Brain microvascular endothelial cell (primary cell): ENCODE results near the gene AHI1.
"Not testable (repeated sequence)": the region's sequence is repeated elsewhere in the genome, so short reads cannot be mapped to it uniquely, and the experiment has no call there.

Experiments used
- DNase-seq: peaks from one replicate; pipeline ENCODE4 v3.0.0-alpha.2; 2020
- H3K27ac ChIP-seq: fragments of 250-450 bp; sonication (Bioruptor Pico); 2 replicates; pipeline ENCODE4 v1.5.1; 2020; ENCODE audit warnings: mild to moderate bottlenecking, moderate library complexity
- H3K27me3 ChIP-seq: fragments of 250-450 bp; sonication (Bioruptor Pico); replicated peaks from 2 replicates; pipeline ENCODE4 v1.5.1; 2020; ENCODE audit warnings: mild to moderate bottlenecking
- H3K36me3 ChIP-seq: fragments of 250-450 bp; sonication (Bioruptor Pico); replicated peaks from 2 replicates; pipeline ENCODE4 v1.5.1; 2020; ENCODE audit warnings: mild to moderate bottlenecking
- H3K4me3 ChIP-seq: 2 replicates; pipeline ENCODE4 v1.5.1; 2011; ENCODE audit warnings: low read depth, mild to moderate bottlenecking, control low read depth, low read length, moderate library complexity
- CTCF ChIP-seq: IDR thresholded peaks from 2 replicates; pipeline ENCODE4 v1.5.1; 2011; ENCODE audit warnings: low read depth, mild to moderate bottlenecking, moderate library complexity, low read length, control low read depth, inconsistent platforms; ENCODE audit errors: missing control alignments
- in situ Hi-C: cut with HindIII; loops from 2 replicates; pipeline ENCODE4 v1.10.0; 2017; ENCODE audit warnings: low sequenced_read_pairs, low pct_ligation_motif_present

AHI1 gene

GRCh38 chr6:135493218-135493961 lies 4.2 kb downstream of the AHI1 start:
- peaks cover 9% of the 10 kb centered on the region for H3K36me3 ChIP-seq
- TF ChIP-seq CTCF = no peak
- no peaks in the 10 kb centered on the region for H3K27me3 ChIP-seq
- DNase-seq = peak; percentile 83
- peak overlapping the region; percentile 77 for H3K27ac ChIP-seq
- in situ Hi-C loops = no loop called here
- no peak overlapping the region for H3K4me3 ChIP-seq

- Histone ChIP-seq H3K36me3 (peaks cover 17% of the 10 kb centered on the region), H3K4me3 (no peak overlapping the region), H3K27me3 (no peaks in the 10 kb centered on the region), H3K27ac (no peak overlapping the region)
- no peak for TF ChIP-seq CTCF
- in situ Hi-C loops = no loop called here
- DNase-seq = no peak
Observed at GRCh38 chr6:135490381-135490780, 7.2 kb downstream of the AHI1 start.

GRCh38 chr6:135488023-135488422 lies 9.5 kb downstream of the AHI1 start:
- DNase-seq = peak; percentile 60
- peak overlapping the region; percentile 37 for H3K27ac ChIP-seq
- in situ Hi-C loops = no loop called here
- H3K4me3 ChIP-seq = no peak overlapping the region
- no peak for TF ChIP-seq CTCF
- peaks cover 30% of the 10 kb centered on the region for H3K36me3 ChIP-seq
- H3K27me3 ChIP-seq = no peaks in the 10 kb centered on the region

GRCh38 chr6:135483903-135484302 lies 13.6 kb downstream of the AHI1 start:
- DNase-seq, H3K27me3 ChIP-seq, in situ Hi-C loops, H3K27ac ChIP-seq, H3K4me3 ChIP-seq: not testable (repeated sequence)
- peaks cover 42% of the 10 kb centered on the region for H3K36me3 ChIP-seq

- peaks cover 52% of the 10 kb centered on the region for H3K36me3 ChIP-seq
- DNase-seq = no peak
- in situ Hi-C loops = no loop called here
- H3K27ac ChIP-seq = no peak overlapping the region
- H3K27me3 ChIP-seq = no peaks in the 10 kb centered on the region
- H3K4me3 ChIP-seq = no peak overlapping the region
- TF ChIP-seq CTCF = no peak
Observed at GRCh38 chr6:135481783-135482369, 15.7 kb downstream of the AHI1 start.

GRCh38 chr6:135479601-135480000 lies 17.9 kb downstream of the AHI1 start:
- TF ChIP-seq CTCF = no peak
- H3K4me3 ChIP-seq = no peak overlapping the region
- H3K27me3 ChIP-seq = no peaks in the 10 kb centered on the region
- no peak overlapping the region for H3K27ac ChIP-seq
- in situ Hi-C loops = no loop called here
- peaks cover 42% of the 10 kb centered on the region for H3K36me3 ChIP-seq
- DNase-seq = no peak
